TTC549 (cell line): ENCODE data around the gene IGSF9.

Experiments used
- FAIRE-seq: peaks from 2 replicates; lab custom pipeline; 2012; peaks lifted over from hg19 to GRCh38; lab: Jason Lieb, UNC

IGSF9 gene

DNA sequence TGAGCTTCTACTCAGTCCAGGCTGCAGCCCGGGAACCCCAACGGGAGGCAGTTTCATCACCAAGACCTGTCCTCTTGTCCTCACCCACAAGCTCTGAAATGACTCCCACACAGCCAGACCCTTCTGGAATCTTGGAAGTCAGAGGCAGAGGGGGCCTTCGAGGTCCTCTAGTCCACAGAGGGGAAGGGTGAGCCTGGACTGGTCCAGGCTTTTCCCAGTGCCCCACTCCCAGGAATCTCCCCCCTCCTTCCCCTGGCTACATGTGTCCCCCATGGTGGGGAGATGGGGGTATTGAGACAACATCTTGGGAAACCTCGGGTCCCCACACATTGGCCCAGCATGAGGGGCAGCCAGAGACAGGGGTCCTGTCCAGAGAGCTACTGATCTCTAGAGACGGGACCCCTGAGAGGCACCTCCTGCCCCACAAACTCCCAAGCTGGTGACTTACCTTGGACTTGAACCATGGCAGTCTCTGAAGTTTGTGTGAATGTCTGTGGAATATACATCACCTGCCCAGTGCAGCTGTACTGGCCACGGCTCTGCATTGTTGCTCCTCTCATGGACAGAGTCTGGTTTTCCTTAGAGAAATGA lies 28.0 kb upstream of the IGSF9 start:
- no peak for FAIRE-seq

- no peak for FAIRE-seq
Measured at GRCh38 chr1:159972443-159973205, 27.2 kb upstream of the IGSF9 start.

- no peak for FAIRE-seq
Measured at GRCh38 chr1:159970932-159971342, 25.5 kb upstream of the IGSF9 start.

DNA sequence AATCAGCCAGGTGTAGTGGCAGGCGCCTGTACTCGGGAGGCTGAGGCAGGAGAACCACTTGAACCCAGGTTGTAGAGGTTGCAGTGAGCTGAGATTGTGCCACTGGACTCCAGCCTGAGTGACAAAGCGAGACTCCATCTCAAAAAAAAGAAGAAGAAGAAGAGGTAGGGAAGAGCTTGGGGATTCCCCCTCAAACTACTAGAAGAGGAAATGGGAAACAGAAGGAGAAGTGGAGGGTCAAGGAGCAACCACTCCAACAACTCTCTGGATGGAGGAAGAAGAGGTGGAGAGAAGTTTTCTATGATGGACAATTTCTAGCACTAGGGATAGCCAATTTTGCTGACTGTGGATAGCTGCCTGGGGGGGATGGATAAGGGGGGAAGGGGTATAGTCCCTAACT lies 23.5 kb upstream of the IGSF9 start:
- no peak for FAIRE-seq

DNA sequence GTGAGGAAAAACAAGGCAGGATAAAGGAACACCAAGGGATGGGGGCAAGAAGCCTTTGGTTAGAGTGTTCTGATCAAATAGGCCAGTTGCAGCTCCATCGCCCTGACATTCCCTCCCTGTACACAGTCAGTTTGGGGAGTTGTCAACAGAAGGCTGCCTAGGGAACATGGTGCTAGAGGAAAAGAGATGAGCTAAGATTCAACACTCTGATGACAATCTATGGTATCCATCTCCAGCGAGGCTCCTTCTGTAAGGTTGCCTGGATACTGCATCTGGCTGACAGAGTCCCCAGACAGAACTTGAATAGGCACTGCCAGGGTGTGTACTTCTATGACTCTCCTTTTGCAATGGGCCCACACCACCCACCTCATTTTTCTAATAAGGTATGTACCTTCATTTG lies 19.9 kb upstream of the IGSF9 start:
- FAIRE-seq, result no peak

- no peak for FAIRE-seq
Measured at GRCh38 chr1:159964144-159964543, 18.7 kb upstream of the IGSF9 start.

DNA sequence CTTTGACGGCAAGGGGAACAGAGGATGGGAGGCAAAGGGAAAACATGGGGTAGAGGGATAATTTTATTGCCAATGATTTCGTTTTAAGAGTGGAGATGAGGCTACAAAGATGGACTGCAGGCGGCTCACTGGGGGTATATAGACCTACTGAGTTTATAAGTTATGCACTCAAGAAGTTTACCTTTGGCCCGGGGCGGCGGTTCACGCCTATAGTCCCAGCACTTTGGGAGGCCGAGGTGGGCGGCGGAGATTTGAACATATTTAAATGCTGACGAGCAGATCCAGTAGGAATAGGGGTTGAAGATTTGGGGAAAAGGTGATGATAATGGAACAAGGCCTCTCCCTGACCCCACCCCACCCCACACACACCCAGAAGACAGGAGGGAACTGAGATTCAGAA lies 16.8 kb upstream of the IGSF9 start:
- no peak for FAIRE-seq

DNA sequence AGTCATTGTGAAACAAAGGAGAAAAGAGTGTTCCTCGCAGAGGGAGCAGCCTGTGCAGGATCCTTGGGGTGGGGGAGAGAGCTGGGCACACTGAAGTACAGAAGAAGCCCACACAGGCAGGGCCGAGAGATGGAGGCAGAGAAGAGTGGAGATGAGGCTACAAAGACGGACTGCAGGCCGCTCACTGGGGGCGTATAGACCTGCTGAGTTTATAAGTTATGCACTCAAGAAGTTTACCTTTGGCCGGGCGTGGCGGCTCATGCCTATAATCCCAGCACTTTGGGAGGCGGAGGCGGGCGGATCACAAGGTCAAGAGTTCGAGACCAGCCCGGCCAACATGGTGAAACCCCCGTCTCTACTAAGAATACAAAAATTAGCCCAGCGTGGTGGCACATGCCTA lies 16.2 kb upstream of the IGSF9 start:
- FAIRE-seq, result no peak

DNA sequence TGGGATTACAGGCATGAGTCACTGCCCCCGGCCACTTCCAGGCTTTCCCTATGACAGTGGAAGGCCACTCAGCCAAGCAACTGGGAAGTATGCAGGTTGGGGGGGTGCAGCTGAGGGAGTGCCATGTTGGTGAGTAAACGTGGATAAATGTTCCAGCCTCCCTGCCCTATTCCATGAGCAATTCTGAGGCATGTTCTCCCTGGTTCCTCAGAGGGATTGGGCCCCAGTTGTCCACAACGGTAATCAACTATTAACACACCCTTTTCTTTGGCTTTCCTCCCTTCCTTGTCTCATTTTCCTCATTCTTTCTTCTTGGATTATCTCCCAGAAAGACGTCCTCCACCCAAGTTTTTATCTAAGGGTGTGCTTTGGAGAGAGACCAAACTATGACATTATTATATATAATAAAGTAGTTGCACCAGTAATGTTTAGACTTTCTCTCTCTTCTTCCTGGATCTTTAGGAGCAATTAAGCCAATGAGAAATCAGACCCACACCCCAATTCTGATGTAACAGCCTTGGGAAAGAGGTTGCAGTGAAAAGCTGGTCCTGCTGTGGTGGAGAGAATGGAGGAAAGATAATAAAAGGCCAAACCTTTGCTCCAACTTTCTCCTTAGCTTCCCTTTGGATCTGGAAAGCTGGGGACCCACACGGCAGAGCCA lies 15.4 kb upstream of the IGSF9 start:
- no peak for FAIRE-seq

GRCh38 chr1:159959451-159959850 lies 14.0 kb upstream of the IGSF9 start:
- no peak for FAIRE-seq

- no peak for FAIRE-seq
Measured at GRCh38 chr1:159958719-159959380, 13.4 kb upstream of the IGSF9 start.

DNA sequence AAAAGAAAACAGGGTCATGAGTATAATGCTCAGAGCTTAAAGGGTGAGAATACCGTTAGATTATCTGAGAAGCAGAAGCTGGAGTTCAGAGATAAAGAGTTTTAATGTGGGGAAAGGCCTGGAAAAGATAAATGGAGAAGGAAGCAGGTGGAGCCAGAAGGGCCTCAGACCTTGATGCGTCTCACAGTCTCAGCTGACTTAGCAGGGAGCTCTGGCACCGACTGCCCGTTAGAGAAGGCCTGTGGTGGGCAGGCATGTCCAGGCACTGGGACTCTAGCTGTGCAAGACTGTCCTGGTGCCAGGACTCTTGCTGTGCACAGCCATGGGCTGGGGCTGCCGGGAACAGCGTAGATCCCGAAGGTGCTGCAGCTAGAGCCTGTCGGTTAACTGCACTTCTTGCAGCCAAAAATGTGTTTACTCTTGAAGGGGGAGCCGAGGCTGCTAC lies 12.4 kb upstream of the IGSF9 start:
- no peak for FAIRE-seq

GRCh38 chr1:159955456-159955855 lies 10.0 kb upstream of the IGSF9 start:
- no peak for FAIRE-seq

- FAIRE-seq, result no peak
Measured at GRCh38 chr1:159953536-159954515, 8.4 kb upstream of the IGSF9 start, which contains the start of gene SLAMF9. Gene SLAMF9, minus strand, starts transcription at chr1:159954237. Its CDS starts 100 bp downstream, at chr1:159954137.

DNA sequence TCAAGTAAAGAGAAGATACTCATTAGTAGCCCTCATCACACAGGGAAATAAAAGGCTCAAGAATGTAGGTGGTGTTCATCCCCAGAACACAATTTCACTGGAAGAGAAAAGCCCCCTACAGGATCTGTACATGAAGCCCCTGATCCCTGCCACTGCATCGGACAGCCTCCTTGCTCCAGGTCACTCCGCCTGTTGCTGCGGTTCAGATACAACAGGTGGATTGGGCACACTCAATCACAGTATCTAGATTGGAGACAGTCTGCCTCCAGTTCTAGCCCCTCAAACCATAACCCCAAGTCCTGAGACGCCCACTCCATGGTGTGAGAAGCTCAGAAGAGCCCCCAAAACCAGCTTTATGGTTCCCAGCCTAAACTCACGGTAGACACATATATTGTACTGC lies 7.5 kb upstream of the IGSF9 start:
- no peak for FAIRE-seq

- no peak for FAIRE-seq
Measured at GRCh38 chr1:159951551-159951950, 6.1 kb upstream of the IGSF9 start.

DNA sequence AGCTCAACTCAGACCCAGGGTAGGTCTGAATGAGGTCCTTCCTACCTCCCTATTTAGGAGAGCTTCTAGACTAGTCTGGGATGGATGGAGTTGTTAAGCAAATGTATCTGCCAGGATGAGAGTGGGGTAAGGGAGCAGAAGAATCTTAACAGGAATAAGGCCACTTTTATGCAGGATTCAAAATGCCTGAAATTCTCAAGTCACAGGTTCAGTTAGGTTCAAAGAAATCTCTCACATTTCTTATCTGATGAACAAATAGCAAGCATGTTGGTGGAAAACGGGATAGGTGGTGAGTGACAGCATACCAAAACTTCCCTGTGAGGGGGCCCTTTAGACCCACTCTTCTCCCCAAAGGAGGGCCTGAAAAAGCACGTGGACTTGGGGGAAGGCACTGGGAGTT lies 5.6 kb upstream of the IGSF9 start:
- no peak for FAIRE-seq

- no peak for FAIRE-seq
Measured at GRCh38 chr1:159949981-159950381, 4.6 kb upstream of the IGSF9 start.

DNA sequence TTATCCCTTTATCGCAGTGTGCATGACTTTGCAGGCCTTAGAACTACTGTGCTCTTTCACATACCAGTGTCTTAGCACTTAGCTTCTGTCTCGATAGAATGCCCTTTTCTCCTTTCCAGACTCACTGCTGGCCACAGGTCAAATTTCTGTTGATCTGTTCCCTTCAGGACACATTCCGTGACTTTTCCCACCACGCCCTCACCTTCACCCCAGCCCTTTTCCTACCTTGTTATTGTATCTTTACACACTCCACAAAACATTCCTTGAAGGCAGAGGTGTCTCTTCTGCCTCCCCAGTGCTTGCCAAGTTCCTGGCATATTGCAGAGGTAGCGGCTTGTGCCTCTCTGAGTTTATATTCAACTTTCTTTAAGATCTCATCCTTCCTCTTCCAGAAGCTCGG lies 3.7 kb upstream of the IGSF9 start:
- no peak for FAIRE-seq

- no peak for FAIRE-seq
Measured at GRCh38 chr1:159947942-159948341, 2.5 kb upstream of the IGSF9 start.
